ENCODE results near the gene CCNB1IP1.
"Not testable (repeated sequence)": the region's sequence is repeated elsewhere in the genome, so short reads cannot be mapped to it uniquely, and the experiment has no call there.

CCNB1IP1 gene

GRCh38 chr14:20331053-20331613, 1.9 kb downstream of the CCNB1IP1 start:
- no peak for DNase-seq

DNA sequence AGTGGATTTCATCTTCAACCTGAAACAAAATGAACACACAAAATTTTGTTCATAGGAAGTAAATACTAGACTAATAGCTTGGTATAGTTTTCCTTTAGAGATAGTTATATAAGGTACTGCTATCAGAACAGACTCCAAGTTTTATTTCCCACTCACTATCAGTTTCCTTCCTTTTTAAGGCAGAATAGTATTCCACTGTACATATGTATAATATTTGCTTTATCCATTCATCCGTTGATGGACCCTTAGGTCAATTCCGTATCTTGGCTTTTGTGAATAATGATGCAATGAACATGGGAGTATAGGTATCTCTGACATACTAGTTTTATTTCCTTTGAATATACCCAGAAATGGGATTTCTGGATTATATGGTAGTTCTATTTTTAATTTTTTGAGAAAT, 3.7 kb downstream of the CCNB1IP1 start:
- DNase-seq = no peak

DNA sequence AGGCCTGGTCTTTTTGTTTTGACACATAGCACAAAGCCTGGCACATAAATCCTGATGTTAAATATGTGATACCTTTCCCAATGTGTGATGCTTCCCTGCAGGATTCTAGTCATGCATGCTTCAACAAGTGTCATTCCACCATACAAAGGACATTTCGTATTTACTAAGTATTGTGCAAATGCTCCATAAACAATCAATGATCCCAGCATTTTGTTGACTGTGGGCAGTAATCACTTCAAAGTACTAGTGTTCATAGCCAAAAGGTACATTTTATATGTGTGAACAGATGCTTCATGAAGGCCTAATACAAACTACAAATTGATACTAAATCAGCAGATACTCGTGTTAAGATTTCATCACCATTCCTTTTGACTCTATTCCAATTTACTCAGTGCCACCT, 4.4 kb downstream of the CCNB1IP1 start:
- no peak for DNase-seq

GRCh38 chr14:20327005-20327869, 5.8 kb downstream of the CCNB1IP1 start:
- DNase-seq = peak; percentile 81

DNA sequence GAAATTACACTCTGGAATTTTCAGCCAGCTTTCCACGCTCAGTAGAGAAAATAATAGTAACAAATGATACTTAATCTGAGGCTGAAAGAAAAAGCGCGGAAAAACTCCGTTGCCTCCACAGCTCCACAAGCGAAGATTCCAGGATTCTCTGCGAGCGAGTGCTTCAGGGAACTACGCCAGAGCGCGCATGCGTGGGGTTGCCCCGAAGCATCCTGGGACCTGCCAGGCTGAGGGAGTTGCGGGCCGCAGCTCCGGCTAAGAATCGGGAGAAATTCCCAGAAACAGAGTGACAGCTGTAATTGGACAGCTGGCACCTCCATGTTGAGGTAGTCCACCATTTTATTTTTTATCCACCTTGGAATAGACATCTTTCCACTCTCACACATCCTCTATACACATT, 15.4 kb downstream of the CCNB1IP1 start:
- no peak for DNase-seq

DNA sequence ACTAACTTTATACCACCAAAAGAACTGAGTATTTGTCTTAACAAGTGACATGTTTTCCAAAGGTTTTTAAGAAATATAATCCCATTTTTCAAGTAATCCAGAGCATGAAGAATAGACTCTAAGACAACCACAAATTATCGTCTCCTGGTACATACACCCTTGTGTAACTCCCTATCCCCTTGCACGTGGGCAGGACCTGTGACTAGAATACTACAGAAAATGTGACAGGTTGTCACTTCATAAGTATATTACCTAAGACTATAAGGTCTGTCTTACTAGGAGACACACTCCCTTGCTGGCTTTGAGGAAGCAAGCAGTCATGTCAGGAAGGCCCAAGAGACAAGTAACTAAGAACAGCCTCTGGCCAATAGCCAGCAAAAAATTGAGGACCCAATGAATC, 19.1 kb downstream of the CCNB1IP1 start:
- no peak for DNase-seq

DNA sequence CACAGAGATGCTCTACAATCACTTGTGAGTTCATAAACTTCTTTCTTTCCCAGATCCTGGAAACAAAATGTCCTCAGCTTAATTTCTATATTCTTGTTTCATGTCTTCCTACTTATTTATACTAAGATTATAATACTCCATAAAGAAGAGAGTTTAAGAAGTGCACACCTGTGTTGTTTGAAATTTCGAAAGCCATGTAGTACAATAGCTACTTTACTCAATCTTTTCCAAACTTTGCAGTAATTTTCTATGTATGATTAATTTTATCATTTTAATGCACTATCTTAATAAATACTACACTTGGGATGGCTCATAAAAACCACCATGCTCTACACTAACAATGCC, 27.0 kb downstream of the CCNB1IP1 start:
- no peak for DNase-seq

DNA sequence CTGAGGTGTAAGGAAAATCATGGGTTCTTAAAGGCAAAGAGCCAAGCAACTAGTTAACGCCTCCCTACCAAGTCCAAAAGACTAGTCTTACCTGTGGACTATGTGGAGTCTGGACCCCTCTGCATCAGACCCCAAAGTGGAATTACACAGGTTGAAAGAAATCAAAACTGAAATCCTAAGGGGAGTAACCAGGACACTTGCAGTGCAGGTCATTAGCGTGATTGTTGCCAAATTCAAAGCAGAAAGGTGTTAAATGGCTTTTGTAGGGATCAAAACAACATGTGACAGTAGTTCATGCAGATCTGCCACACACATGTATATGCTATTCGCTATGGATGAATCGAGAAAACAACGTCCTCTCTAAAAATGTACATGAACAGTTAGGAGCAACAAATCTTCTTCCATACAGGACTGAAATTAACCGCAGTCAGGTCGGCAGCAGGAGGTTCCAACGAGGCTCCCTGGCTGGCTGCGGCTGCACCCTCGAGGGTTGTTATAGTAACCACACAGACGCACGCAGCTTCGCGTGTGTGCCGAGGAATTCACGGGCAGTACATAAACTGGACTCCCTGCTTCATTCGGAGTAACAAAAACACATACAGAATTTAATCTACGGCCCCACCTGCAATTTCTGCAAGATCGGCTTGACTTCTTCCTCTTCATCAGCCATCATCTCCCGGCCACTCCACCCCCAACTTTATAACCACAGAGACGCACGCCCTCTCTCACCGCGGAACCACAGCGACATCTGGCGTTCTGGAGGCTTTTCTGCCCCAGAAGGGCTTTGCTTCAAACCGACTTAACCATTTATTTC, 27.6 kb downstream of the CCNB1IP1 start, which contains the start of gene TTC5:
TTC5 (minus strand) TSS at position 687 of the 814 bp plus-strand sequence; CDS start at position 673, 14 bp downstream.
- peak; percentile 81 for DNase-seq

DNA sequence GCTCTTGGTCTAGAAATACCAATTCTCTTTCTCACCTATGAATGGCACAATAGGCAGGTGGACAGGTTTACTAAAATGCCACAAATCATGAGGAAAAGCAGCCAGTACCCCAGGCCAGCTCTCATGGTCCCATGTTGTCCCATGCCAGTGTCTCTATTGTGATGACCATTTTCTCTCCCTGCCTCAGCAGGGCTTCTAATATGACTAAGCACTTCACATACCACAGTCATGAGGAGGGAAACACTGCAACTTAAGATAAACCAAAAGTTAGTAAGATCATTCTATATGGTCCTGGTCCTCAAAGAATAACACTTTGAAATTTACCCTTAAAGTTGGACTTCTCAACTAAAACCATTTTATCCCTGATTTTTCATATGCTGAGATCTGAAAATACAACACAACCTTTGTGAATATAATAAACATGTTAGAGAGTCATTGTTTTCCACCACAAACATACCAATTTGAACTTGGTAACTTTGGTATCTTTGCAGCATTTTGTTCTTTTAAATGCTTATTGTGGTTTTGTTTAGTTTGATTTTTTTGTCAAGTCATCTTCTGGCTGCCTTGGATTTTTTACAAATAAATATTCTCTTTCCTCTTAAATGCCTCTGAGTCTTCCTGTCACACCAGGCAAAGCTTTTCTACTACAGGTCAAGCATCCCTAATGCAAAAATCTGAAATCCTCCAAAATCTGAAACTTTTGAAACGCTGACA, 30.9 kb downstream of the CCNB1IP1 start:
- no peak for DNase-seq

GRCh38 chr14:20295067-20295466, 38.0 kb downstream of the CCNB1IP1 start:
- DNase-seq = no peak

DNA sequence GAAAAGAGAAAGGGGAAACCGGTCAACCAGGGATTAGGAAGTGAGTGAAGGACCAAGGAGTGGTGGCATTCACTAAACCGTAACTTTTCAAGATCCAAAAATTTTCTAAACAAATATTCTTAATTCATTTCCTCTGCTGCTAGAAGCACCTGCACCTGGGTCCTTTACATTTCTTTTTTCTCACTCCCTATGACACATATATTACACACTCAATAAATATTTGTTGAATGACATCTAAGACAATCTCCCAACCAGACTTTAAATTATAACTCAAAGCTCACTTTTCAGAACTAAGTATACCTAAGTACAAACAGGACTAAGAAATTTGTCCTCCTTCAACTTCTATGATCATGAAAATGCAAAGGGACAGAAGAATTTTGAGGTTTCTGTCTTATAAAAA, 38.4 kb downstream of the CCNB1IP1 start:
- no peak for DNase-seq

GRCh38 chr14:20281998-20282397, 51.1 kb downstream of the CCNB1IP1 start:
- DNase-seq = not testable (repeated sequence)

GRCh38 chr14:20280265-20280664, 52.8 kb downstream of the CCNB1IP1 start:
- not testable (repeated sequence) for DNase-seq

DNA sequence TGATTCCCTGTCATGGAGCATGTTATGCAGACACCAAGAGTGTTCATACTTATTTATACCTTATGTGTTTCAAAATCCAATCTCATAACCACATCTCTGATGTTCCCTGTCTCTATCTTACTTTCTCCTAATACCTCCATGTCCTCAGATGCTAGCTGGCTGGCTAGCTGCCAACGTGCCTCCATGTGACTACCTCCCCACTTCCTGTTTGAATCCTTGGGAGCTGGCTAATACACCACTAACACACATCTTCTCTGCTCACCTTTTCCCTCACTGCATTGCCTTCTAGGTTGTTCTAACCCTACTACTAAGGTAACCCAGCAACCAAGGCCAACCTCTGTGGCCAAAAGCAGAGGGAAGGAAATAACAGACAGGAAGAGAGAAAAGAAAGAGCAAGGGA, 54.7 kb downstream of the CCNB1IP1 start:
- no peak for DNase-seq

DNA sequence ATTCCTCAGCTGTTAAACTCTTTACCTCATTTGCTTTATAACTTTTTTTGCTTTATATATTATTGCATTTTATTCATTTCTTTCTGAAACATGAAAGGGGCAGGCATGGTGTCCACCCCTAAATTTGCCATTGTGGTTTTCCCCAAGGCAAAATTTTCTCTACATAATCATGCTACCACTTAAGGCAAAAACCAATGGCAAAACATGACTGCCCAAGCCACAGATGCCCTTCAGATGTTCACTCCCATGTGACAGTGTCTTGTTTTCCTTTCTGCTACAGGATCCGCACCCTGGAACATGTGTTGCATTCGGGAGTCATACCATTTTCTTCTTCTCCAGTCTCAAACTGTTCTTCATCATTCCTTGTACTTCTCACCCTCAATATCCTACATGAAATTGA, 55.7 kb downstream of the CCNB1IP1 start:
- no peak for DNase-seq

- no peak for DNase-seq
Measured at GRCh38 chr14:20274062-20274461, 59.0 kb downstream of the CCNB1IP1 start.

DNA sequence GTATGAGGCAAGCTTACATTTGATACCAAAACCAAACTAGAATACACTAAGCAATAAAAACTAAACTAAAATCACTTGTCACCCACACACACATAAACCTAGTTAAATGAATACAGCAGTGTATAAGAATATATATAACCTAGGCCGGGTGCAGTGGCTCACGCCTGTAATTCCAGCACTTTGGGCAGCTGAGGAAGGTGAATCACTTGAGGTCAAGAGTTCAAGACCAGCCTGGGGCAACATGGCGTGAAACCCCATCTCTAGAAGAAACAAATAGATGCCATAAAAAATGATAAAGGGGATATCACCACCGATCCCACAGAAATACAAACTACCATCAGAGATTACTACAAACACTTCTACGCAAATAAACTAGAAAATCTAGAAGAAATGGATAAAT, 68.7 kb downstream of the CCNB1IP1 start:
- DNase-seq = not testable (repeated sequence)

GRCh38 chr14:20262642-20263128, 70.4 kb downstream of the CCNB1IP1 start:
- no peak for DNase-seq
